Panc1 (cell line): ENCODE measurements around the gene SSX2IP. TPM values are rescaled to one million over a fixed set of nuclear protein-coding genes. Genes with fewer than 3 reads are reported as not detected.

Experiments
- ATAC-seq: fragments of 200-7000 bp; cut with Tn5 transposase; 2 replicates; pipeline ENCODE4 v1.9.1; 2020; ENCODE audit warnings: mild to moderate bottlenecking, moderate library complexity
- BruUV-seq: library from RNA; stranded (reverse); fragments of 400-500 nt; replicated peaks from 2 replicates; lab custom pipeline; 2021; lab: Mats Ljungman, UMichigan
- CTCF ChIA-PET: fragments of 300-600 bp; sonication (Branson Sonifier 250); formaldehyde crosslinking; loops from one replicate; lab custom pipeline; 2022; ENCODE audit warnings: antibody characterized with exemption; lab: Charles Lee
- POLR2A ChIA-PET: fragments of 300-600 bp; sonication (Branson Sonifier 250); formaldehyde crosslinking; loops from one replicate; lab custom pipeline; 2022; ENCODE audit warnings: antibody characterized with exemption; lab: Charles Lee
- DNase-seq: peaks from one replicate; pipeline ENCODE4 v3.0.0-alpha.2; 2010; ENCODE audit warnings: low read depth, low spot score
- H3K27ac ChIP-seq: 2 replicates; pipeline ENCODE4 v1.5.1; 2011; ENCODE audit warnings: mild to moderate bottlenecking, low read length, inconsistent platforms
- H3K27me3 ChIP-seq: fragments of 200-500 bp; sonication (Bioruptor generic); 2 replicates; pipeline ENCODE4 v1.6.0; 2014; ENCODE audit warnings: low read length, inconsistent platforms; ENCODE audit not compliant: control insufficient read depth, insufficient read depth
- H3K36me3 ChIP-seq: fragments of 200-500 bp; sonication (Bioruptor generic); 2 replicates; pipeline ENCODE4 v1.5.1; 2014; ENCODE audit warnings: inconsistent platforms, mild to moderate bottlenecking, low read length, moderate library complexity; ENCODE audit not compliant: control insufficient read depth, insufficient read depth
- H3K4me1 ChIP-seq: 2 replicates; pipeline ENCODE4 v1.5.1; 2011; ENCODE audit warnings: inconsistent platforms, mild to moderate bottlenecking, low read length, moderate library complexity; ENCODE audit not compliant: control insufficient read depth, insufficient read depth
- H3K4me3 ChIP-seq, 2 experiments: 2 replicates each; pipeline ENCODE4 v1.5.1; 2011 to 2012; ENCODE audit warnings: low read depth in 2 of 2, low read length in 2 of 2, mild to moderate bottlenecking in 2 of 2, inconsistent platforms in 1 of 2, moderate library complexity in 1 of 2
- H3K9me3 ChIP-seq: fragments of 200-500 bp; sonication (Bioruptor generic); 2 replicates; pipeline ENCODE4 v1.5.1; 2014; ENCODE audit warnings: low read depth, mild to moderate bottlenecking, inconsistent platforms, low read length, moderate library complexity; ENCODE audit not compliant: control insufficient read depth, insufficient read depth
- CTCF ChIP-seq: fragments of 450-650 bp; IDR thresholded peaks from 2 replicates; pipeline ENCODE4 v1.5.1; 2017; ENCODE audit warnings: mild to moderate bottlenecking
- POLR2AphosphoS5 ChIP-seq: IDR thresholded peaks from 2 replicates; pipeline ENCODE4 v1.6.1; 2012; ENCODE audit warnings: mild to moderate bottlenecking, low read depth, low read length, moderate library complexity
- SIN3A ChIP-seq: IDR thresholded peaks from 2 replicates; pipeline ENCODE4 v1.6.1; 2012; ENCODE audit warnings: low read depth, mild to moderate bottlenecking, low read length, moderate library complexity, borderline replicate concordance; ENCODE audit not compliant: insufficient read depth
- TCF7L2 ChIP-seq: IDR thresholded peaks from 2 replicates; pipeline ENCODE4 v1.6.1; 2011; ENCODE audit warnings: mild to moderate bottlenecking, low read depth, low read length, inconsistent platforms
- in situ Hi-C: cut with HindIII; loops from 2 replicates; pipeline ENCODE4 v1.10.0; 2016; ENCODE audit warnings: low sequenced_read_pairs, low pct_unique_long_range_greater_than_20kb
- intact Hi-C: fragments of 100-400 bp; cut with micrococcal nuclease; formaldehyde crosslinking; loops from one replicate; pipeline ENCODE4 v1.10.0; 2022; ENCODE audit not compliant: unreplicated experiment
- total RNA-seq: library from RNA; stranded (reverse); gene quantifications from one replicate; pipeline ENCODE4 v1.2.1, GENCODE V29; 2021; ENCODE audit not compliant: unreplicated experiment
- TF ChIP-seq, protein P1 (sequence below), 2 experiments: IDR thresholded peaks; 2 replicates each; pipeline ENCODE4 v1.6.1; 2011 to 2012; ENCODE audit warnings: low read depth in 2 of 2, control low read depth in 1 of 2, low read length in 1 of 2, mild to moderate bottlenecking in 1 of 2, moderate library complexity in 1 of 2; ENCODE audit not compliant: insufficient read depth in 1 of 2

SSX2IP gene
- total RNA-seq, 1 experiment from 2014 or later = 81.8 TPM

- ChIA-PET CTCF (interaction anchor here (1.3 to 2.2 kb wide), 2 partner anchors 13 to 147 kb away, joined by 5 to 6 read pairs; no protein-coding TSS in a partner anchor), POLR2A (interaction anchor here (0.6 to 0.7 kb wide), 2 partner anchors 15 to 76 kb away, joined by 3 read pairs; no protein-coding TSS in a partner anchor)
- TF ChIP-seq POLR2AphosphoS5 = no peak
- TF ChIP-seq, protein P1, sequence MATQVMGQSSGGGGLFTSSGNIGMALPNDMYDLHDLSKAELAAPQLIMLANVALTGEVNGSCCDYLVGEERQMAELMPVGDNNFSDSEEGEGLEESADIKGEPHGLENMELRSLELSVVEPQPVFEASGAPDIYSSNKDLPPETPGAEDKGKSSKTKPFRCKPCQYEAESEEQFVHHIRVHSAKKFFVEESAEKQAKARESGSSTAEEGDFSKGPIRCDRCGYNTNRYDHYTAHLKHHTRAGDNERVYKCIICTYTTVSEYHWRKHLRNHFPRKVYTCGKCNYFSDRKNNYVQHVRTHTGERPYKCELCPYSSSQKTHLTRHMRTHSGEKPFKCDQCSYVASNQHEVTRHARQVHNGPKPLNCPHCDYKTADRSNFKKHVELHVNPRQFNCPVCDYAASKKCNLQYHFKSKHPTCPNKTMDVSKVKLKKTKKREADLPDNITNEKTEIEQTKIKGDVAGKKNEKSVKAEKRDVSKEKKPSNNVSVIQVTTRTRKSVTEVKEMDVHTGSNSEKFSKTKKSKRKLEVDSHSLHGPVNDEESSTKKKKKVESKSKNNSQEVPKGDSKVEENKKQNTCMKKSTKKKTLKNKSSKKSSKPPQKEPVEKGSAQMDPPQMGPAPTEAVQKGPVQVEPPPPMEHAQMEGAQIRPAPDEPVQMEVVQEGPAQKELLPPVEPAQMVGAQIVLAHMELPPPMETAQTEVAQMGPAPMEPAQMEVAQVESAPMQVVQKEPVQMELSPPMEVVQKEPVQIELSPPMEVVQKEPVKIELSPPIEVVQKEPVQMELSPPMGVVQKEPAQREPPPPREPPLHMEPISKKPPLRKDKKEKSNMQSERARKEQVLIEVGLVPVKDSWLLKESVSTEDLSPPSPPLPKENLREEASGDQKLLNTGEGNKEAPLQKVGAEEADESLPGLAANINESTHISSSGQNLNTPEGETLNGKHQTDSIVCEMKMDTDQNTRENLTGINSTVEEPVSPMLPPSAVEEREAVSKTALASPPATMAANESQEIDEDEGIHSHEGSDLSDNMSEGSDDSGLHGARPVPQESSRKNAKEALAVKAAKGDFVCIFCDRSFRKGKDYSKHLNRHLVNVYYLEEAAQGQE (IDR thresholded peaks at IDR 0.05; ENCODE audit: insufficient read depth in 1 of 2, low read depth in 2 of 2, low read length in 1 of 2) = no peak
- TF ChIP-seq SIN3A = no peak
- no peak for TF ChIP-seq TCF7L2
- TF ChIP-seq CTCF = no peak
- in situ Hi-C loops = loop anchor here (25.0 kb wide), 1 partner anchor 695 kb away; no protein-coding TSS in a partner anchor
- H3K4me1 ChIP-seq = peaks cover 39% of the 10 kb centered on the region
- BruUV-seq = no TSS peak
- H3K9me3 ChIP-seq = peaks cover 4% of the 10 kb centered on the region; the same call in 1 of the 2 replicates
- intact Hi-C loops = loop anchor here (10.0 kb wide), 1 partner anchor 702 kb away; no protein-coding TSS in a partner anchor
- H3K27ac ChIP-seq = 0 out of 2 replicates have a peak overlapping the region, but pooled peaks have one; percentile 3
- H3K4me3 ChIP-seq = no peak overlapping the region
- no peaks in the 10 kb centered on the region for H3K27me3 ChIP-seq
- no peak for DNase-seq
- H3K36me3 ChIP-seq = no peaks in the 10 kb centered on the region
- ATAC-seq = no peak
Observed at GRCh38 chr1:84606977-84607376, 83.3 kb downstream of the SSX2IP start.

GRCh38 chr1:84605157-84605556 is 85.1 kb downstream of the SSX2IP start:
- TF ChIP-seq CTCF = no peak
- TF ChIP-seq TCF7L2 = no peak
- no peak for TF ChIP-seq SIN3A
- TF ChIP-seq, protein P1 (IDR thresholded peaks at IDR 0.05; ENCODE audit: insufficient read depth in 1 of 2, low read depth in 2 of 2, low read length in 1 of 2) = no peak
- in situ Hi-C loops (loop anchor here (25.0 kb wide), 1 partner anchor 693 kb away; no protein-coding TSS in a partner anchor), intact Hi-C loops (loop anchor here (10.0 kb wide), 1 partner anchor 700 kb away; no protein-coding TSS in a partner anchor)
- Histone ChIP-seq H3K9me3 (0 out of 2 replicates have a peak, but pooled peaks cover 4% of the 10 kb centered on the region), H3K27me3 (no peaks in the 10 kb centered on the region), H3K4me3 (no peak overlapping the region), H3K36me3 (no peaks in the 10 kb centered on the region), H3K4me1 (peaks cover 41% of the 10 kb centered on the region), H3K27ac (peak overlapping the region; percentile 82)
- ChIA-PET CTCF (interaction anchor here (0.5 to 3.4 kb wide), 15 partner anchors 12 to 460 kb away, joined by 3 to 16 read pairs (median 4); partner anchors contain the start of genes GNG5 and SPATA1), POLR2A (interaction anchor here (0.6 to 1.8 kb wide), 3 partner anchors 67 to 158 kb away, joined by 4 to 11 read pairs (median 9); partner anchors contain the start of genes GNG5 and SPATA1)
- DNase-seq (no peak), ATAC-seq (no peak)
- BruUV-seq = no TSS peak
